ENCODE results near the gene SLC35F4. TPM values are rescaled to one million over a fixed set of nuclear protein-coding genes. Genes with fewer than 3 reads are reported as not detected.

The SLC35F4 gene
- total and polyA plus RNA-seq, 2 experiments from 2014 or later, result 0.07 TPM; not detected in 1

DNA sequence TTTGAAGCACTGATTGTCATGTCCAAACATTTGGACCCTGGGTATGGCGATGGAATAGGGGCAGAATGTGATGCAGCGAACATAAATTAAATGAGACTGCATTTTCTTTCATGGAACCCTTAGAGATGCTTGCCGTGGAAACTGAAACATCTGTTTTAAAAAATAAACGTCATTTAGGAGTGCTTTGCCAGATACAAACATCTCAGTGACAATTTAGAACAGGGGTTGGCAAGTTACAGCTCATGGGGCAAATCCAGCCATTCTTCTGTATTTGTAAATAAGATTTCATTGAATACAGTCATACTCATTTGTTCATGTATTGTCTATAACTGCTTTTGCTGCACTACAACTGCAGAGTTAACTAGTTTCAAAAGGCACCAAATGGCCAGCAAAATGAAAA is 51.2 kb downstream of the SLC35F4 start:
- WGBS (ENCODE audit: low lambda C conversion rate, missing lambda C conversion rate), result 85% methylated on average over 4 of the region's 4 CpGs
- no peaks in the 10 kb centered on the region for H3K4me1 ChIP-seq (ENCODE audit: insufficient read depth)

DNA sequence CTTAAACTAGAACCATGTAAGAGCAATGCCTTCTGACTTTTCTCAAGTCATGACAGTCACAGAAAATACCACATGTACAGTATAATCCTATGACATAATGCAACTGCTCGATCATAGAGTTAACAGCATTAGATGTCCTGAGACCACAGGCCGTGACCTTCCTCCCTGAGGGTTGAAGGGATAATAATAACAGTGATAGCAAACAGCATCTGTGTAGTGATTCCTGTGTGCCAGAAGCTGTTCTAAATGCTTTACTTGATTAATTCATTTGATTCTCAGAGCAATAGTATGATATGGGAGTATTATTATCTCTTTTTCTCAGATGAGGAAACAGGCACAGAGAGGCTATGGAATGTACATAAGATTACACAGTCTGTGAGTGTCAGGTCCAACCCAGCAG is 53.2 kb downstream of the SLC35F4 start:
- no peak for TF ChIP-seq EZH2phosphoT487 (IDR thresholded peaks at IDR 0.05; ENCODE audit: low read depth, severe bottlenecking, unreplicated experiment)
- TF ChIP-seq, protein P1, sequence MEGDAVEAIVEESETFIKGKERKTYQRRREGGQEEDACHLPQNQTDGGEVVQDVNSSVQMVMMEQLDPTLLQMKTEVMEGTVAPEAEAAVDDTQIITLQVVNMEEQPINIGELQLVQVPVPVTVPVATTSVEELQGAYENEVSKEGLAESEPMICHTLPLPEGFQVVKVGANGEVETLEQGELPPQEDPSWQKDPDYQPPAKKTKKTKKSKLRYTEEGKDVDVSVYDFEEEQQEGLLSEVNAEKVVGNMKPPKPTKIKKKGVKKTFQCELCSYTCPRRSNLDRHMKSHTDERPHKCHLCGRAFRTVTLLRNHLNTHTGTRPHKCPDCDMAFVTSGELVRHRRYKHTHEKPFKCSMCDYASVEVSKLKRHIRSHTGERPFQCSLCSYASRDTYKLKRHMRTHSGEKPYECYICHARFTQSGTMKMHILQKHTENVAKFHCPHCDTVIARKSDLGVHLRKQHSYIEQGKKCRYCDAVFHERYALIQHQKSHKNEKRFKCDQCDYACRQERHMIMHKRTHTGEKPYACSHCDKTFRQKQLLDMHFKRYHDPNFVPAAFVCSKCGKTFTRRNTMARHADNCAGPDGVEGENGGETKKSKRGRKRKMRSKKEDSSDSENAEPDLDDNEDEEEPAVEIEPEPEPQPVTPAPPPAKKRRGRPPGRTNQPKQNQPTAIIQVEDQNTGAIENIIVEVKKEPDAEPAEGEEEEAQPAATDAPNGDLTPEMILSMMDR (IDR thresholded peaks at IDR 0.05; ENCODE audit: poor library complexity), result no peak
- no peak for TF ChIP-seq EZH2 (IDR thresholded peaks at IDR 0.05; ENCODE audit: borderline replicate concordance)
- Histone ChIP-seq H4K20me1 (ENCODE audit: insufficient read depth, poor library complexity, severe bottlenecking) (no peaks in the 10 kb centered on the region), H3K27ac (no peak overlapping the region), H3K4me2 (no peak overlapping the region), H3K9me2 (replicated peaks; ENCODE audit: insufficient read depth) (no peaks in the 10 kb centered on the region), H3K36me3 (replicated peaks; ENCODE audit: insufficient read depth, low read depth) (no peaks in the 10 kb centered on the region), H3K27me3 (no peaks in the 10 kb centered on the region), H3K79me2 (no peaks in the 10 kb centered on the region), H2AFZ (no peak overlapping the region), H3K4me3 (no peak overlapping the region), H3K4me1 (ENCODE audit: insufficient read depth) (no peaks in the 10 kb centered on the region), H3K9me3 (ENCODE audit: low read depth) (no peaks in the 10 kb centered on the region)
- WGBS (ENCODE audit: low lambda C conversion rate, missing lambda C conversion rate), result 80% methylated on average over 2 of the region's 2 CpGs
- no peak for DNase-seq (ENCODE audit: low spot score)

More for the DNA sequence above, 51.2 kb downstream of the SLC35F4 start:
- Histone ChIP-seq H3K4me3 (no peak overlapping the region), H3K27me3 (no peaks in the 10 kb centered on the region), H2AFZ (no peak overlapping the region), H3K36me3 (replicated peaks; ENCODE audit: insufficient read depth, low read depth) (no peaks in the 10 kb centered on the region), H3K9me3 (ENCODE audit: low read depth) (no peaks in the 10 kb centered on the region), H3K79me2 (no peaks in the 10 kb centered on the region), H3K9me2 (replicated peaks; ENCODE audit: insufficient read depth) (no peaks in the 10 kb centered on the region), H3K4me2 (no peak overlapping the region), H4K20me1 (ENCODE audit: insufficient read depth, poor library complexity, severe bottlenecking) (no peaks in the 10 kb centered on the region), H3K27ac (no peak overlapping the region)
- TF ChIP-seq, protein P1 (IDR thresholded peaks at IDR 0.05; ENCODE audit: poor library complexity), result no peak
- TF ChIP-seq EZH2 (IDR thresholded peaks at IDR 0.05; ENCODE audit: borderline replicate concordance) (no peak), EZH2phosphoT487 (IDR thresholded peaks at IDR 0.05; ENCODE audit: low read depth, severe bottlenecking, unreplicated experiment) (no peak)
- no peak for DNase-seq (ENCODE audit: low spot score)

DNA sequence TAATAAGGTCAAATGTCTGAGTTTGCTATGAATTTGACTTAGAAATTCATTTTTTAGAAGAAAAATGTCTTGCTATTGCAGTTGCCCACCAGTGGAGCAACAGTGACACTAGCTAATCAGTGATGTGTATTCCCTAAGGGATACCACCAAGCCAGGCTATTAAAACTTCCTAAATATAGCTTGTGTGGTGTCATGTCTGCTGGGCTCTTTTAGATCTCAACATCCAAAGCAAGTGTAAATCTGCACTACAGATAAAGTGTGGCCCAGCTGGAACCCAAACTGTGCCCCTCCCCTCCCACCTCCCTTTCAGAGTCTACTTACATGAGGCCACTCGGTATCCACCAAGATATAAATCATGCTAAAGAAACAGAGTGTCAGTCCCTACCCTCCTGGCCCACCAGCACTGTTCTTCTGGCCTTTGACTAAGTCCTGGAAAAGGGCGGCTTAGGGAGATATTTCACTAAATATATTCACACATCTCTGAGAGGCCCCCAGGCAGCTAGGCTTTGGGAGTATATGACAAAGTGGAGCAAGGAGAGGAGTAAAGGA is 53.8 kb downstream of the SLC35F4 start:
- Histone ChIP-seq H3K9me2 (replicated peaks; ENCODE audit: insufficient read depth) (no peaks in the 10 kb centered on the region), H4K20me1 (ENCODE audit: insufficient read depth, poor library complexity, severe bottlenecking) (no peaks in the 10 kb centered on the region), H3K4me3 (no peak overlapping the region), H3K27ac (no peak overlapping the region), H3K27me3 (no peaks in the 10 kb centered on the region), H3K4me1 (ENCODE audit: insufficient read depth) (no peaks in the 10 kb centered on the region), H2AFZ (no peak overlapping the region), H3K4me2 (no peak overlapping the region), H3K9me3 (ENCODE audit: low read depth) (no peaks in the 10 kb centered on the region), H3K36me3 (replicated peaks; ENCODE audit: insufficient read depth, low read depth) (no peaks in the 10 kb centered on the region), H3K79me2 (no peaks in the 10 kb centered on the region)
- no peak for DNase-seq (ENCODE audit: low spot score)
- TF ChIP-seq EZH2 (IDR thresholded peaks at IDR 0.05; ENCODE audit: borderline replicate concordance), result no peak
- no peak for TF ChIP-seq EZH2phosphoT487 (IDR thresholded peaks at IDR 0.05; ENCODE audit: low read depth, severe bottlenecking, unreplicated experiment)
- TF ChIP-seq, protein P1 (IDR thresholded peaks at IDR 0.05; ENCODE audit: poor library complexity), result no peak
- WGBS (ENCODE audit: low lambda C conversion rate, missing lambda C conversion rate), result 52% methylated on average over 2 of the region's 2 CpGs
